Activated T-cell treated with anti-CD3 and anti-CD28 coated beads, Interleukin-2, amount 50 U/mL, for 72 hours (primary cell): ENCODE results near the gene CDCA8. TPM values are rescaled to one million over a fixed set of nuclear protein-coding genes. Genes with fewer than 3 reads are reported as not detected.

Source experiments
- ATAC-seq, 2 donors: fragments of 150-1000 bp; cut with Tn5 transposase; replicated peaks in 1 of 2; 2 replicates each; pipeline ENCODE4 v1.10.0; 2021; ENCODE audit warnings: moderate library complexity in 2 of 2, mild to moderate bottlenecking in 1 of 2
- DNase-seq, 2 donors: peaks; one replicate each; pipeline ENCODE4 v3.0.0; 2021 to 2022; ENCODE audit warnings: mixed read lengths in 1 of 2
- H3K27ac Mint-ChIP-seq: one replicate; pipeline ENCODE4 v1.8.0; 2022; ENCODE audit warnings: mild to moderate bottlenecking, moderate library complexity, mixed read lengths
- H3K27me3 Mint-ChIP-seq: one replicate; pipeline ENCODE4 v1.8.0; 2022; ENCODE audit warnings: low read depth, mixed read lengths
- H3K36me3 Mint-ChIP-seq, 2 donors: one replicate each; pipeline ENCODE4 v1.8.0; 2022; ENCODE audit warnings: mixed read lengths in 2 of 2, mild to moderate bottlenecking in 1 of 2; ENCODE audit not compliant: insufficient read depth in 2 of 2
- H3K4me1 Mint-ChIP-seq: one replicate; pipeline ENCODE4 v1.8.0; 2022; ENCODE audit warnings: low read depth, mixed read lengths
- H3K4me3 Mint-ChIP-seq, 2 donors: one replicate each; pipeline ENCODE4 v1.8.0; 2022; ENCODE audit warnings: mild to moderate bottlenecking in 2 of 2, mixed read lengths in 2 of 2, moderate library complexity in 2 of 2
- H3K9me3 Mint-ChIP-seq, 2 donors: one replicate each; pipeline ENCODE4 v1.8.0; 2022; ENCODE audit warnings: mixed read lengths in 2 of 2
- total RNA-seq, 2 donors: library from RNA; stranded (reverse); gene quantifications; one replicate each; pipeline ENCODE4 v1.2.3, GENCODE V29; 2022

Gene CDCA8
- 10 to 100 TPM; 65.8 to 94.0 TPM for total RNA-seq

- DNase-seq: peak; percentile 98 to 99
- ATAC-seq: peak; percentile 87 to 88
- peak within 1 kb of the TSS; percentile 98 to 99 for H3K4me3 Mint-ChIP-seq
- peaks cover 35% of the 10 kb centered on the region for H3K4me1 Mint-ChIP-seq
- H3K27ac Mint-ChIP-seq: peak within 1 kb of the TSS; percentile 62
- no peaks in the 10 kb centered on the region for H3K27me3 Mint-ChIP-seq
- peaks cover 8 to 25% of the 10 kb centered on the region in 2 donors for H3K36me3 Mint-ChIP-seq
- no peaks in the 10 kb centered on the region for H3K9me3 Mint-ChIP-seq
These were observed at the start of gene CDCA8 for GRCh38 chr1:37692078-37692833. TSS of gene CDCA8 (plus strand) at chr1:37692516. CDS start at chr1:37692691, 175 bp downstream.

DNA sequence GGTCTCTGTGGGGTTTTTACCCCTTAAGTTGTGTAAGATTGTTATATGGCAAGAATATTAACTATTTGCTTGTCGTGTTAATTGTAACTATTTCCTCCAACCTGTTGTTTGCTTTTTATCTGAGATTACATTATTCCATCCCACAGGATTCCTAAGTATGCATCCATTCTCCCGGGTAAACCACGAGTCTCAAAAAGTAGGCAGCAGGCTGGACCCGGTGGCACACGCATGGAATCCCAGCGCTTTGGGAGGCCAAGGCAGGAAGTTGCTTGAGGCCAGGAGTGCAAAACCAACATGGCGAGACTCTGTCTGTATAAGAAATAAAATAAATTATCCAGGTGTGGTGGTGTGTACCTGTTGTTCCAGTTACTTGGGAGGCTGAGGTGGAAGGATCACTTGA, 45.0 kb upstream of the CDCA8 start:
- ATAC-seq (no peak), DNase-seq (no peak)
- Mint-ChIP-seq H3K36me3 (no peaks in the 10 kb centered on the region), H3K9me3 (no peaks in the 10 kb centered on the region), H3K27me3 (peaks cover 15% of the 10 kb centered on the region), H3K4me1 (no peaks in the 10 kb centered on the region), H3K27ac (no peak overlapping the region), H3K4me3 (no peak overlapping the region)

DNA sequence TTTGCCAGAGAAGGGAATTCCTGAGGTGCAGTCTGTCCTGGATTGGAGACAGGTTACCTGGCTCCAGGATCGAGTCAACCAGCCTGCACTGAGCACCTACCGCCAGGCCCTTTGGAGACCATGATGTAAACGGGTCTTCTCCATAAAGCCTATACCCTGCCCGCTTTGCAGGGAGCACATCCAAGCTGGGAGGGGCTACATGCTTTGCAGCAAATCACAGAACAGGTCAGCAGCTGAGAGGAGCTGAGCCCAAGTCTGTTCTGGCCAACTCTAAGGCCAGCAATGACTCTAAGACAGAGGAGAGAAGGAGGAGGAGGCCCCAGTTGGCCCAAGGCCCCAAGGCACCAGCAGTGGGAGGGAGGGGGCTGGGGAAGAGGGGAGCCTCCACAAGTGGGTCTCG, 42.1 kb upstream of the CDCA8 start:
- Mint-ChIP-seq H3K4me1 (no peaks in the 10 kb centered on the region), H3K27me3 (peaks cover 4% of the 10 kb centered on the region), H3K27ac (no peak overlapping the region), H3K4me3 (no peak overlapping the region), H3K9me3 (no peaks in the 10 kb centered on the region), H3K36me3 (no peaks in the 10 kb centered on the region)
- no peak for ATAC-seq
- DNase-seq: no peak

- peaks cover 4% of the 10 kb centered on the region for H3K27me3 Mint-ChIP-seq
- no peak for ATAC-seq
- H3K27ac Mint-ChIP-seq: no peak overlapping the region
These were observed 41.6 kb upstream of the CDCA8 start for GRCh38 chr1:37650721-37651120.

GRCh38 chr1:37651803-37652202, 40.5 kb upstream of the CDCA8 start:
- no peak for ATAC-seq
- Mint-ChIP-seq H3K27ac (no peak overlapping the region), H3K27me3 (peaks cover 4% of the 10 kb centered on the region)

More at GRCh38 chr1:37650721-37651120, 41.6 kb upstream of the CDCA8 start:
- DNase-seq: no peak
- Mint-ChIP-seq H3K36me3 (no peaks in the 10 kb centered on the region), H3K4me3 (no peak overlapping the region), H3K4me1 (no peaks in the 10 kb centered on the region), H3K9me3 (no peaks in the 10 kb centered on the region)

DNA sequence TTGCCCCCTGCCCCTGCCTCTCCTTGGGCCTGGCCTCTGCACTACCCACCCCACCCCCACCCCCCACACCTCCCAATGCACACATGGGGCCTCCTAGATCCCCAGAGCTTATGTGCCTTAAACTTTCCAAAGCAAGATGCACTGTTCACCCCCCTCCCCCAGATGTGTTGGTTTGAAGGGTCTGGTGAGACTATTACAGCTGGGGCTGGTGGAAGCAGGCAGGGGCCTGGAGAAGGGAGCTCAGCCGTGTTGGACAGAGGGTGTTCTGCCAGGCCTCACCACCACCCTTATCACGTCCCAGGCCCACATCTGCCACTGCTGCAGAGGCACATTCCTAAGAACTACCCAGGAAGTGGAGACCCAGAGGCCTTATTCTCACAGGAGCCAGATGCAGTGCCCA, 39.3 kb upstream of the CDCA8 start:
- peaks cover 4% of the 10 kb centered on the region for H3K27me3 Mint-ChIP-seq
- H3K4me3 Mint-ChIP-seq: no peak overlapping the region
- H3K4me1 Mint-ChIP-seq: no peaks in the 10 kb centered on the region
- ATAC-seq (no peak), DNase-seq (no peak)
- no peaks in the 10 kb centered on the region for H3K9me3 Mint-ChIP-seq
- H3K27ac Mint-ChIP-seq: no peak overlapping the region
- no peaks in the 10 kb centered on the region for H3K36me3 Mint-ChIP-seq

More at GRCh38 chr1:37651803-37652202, 40.5 kb upstream of the CDCA8 start:
- Mint-ChIP-seq H3K4me1 (no peaks in the 10 kb centered on the region), H3K36me3 (no peaks in the 10 kb centered on the region), H3K9me3 (no peaks in the 10 kb centered on the region), H3K4me3 (no peak overlapping the region)
- DNase-seq: no peak

DNA sequence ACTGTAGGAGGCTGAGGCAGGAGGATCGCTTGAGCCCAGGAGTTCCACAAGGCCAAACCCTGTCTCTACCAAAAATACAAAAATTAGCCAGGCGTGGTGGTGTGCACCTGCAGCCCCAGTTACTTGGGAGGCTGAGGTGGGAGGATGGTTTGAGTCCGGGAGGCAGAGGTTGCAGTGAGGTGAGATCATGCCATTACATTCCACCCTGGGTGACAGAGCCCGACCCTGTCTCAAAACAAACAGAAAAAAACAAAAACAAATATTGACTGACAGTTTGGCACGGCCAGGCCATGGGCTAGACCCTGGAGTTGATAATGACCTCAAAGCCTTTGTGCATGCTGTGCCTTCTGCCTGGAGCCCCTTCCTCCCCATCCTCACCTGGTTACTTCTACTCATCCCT, 38.4 kb upstream of the CDCA8 start:
- DNase-seq: no peak
- H3K27ac Mint-ChIP-seq: no peak overlapping the region
- ATAC-seq: no peak
- H3K36me3 Mint-ChIP-seq: no peaks in the 10 kb centered on the region
- H3K27me3 Mint-ChIP-seq: peaks cover 4% of the 10 kb centered on the region
- no peaks in the 10 kb centered on the region for H3K9me3 Mint-ChIP-seq
- H3K4me3 Mint-ChIP-seq: no peak overlapping the region
- H3K4me1 Mint-ChIP-seq: no peaks in the 10 kb centered on the region

- H3K27me3 Mint-ChIP-seq: no peaks in the 10 kb centered on the region
- H3K9me3 Mint-ChIP-seq: no peaks in the 10 kb centered on the region
- ATAC-seq (no peak), DNase-seq (no peak)
- H3K36me3 Mint-ChIP-seq: no peaks in the 10 kb centered on the region
- no peaks in the 10 kb centered on the region for H3K4me1 Mint-ChIP-seq
- no peak overlapping the region for H3K27ac Mint-ChIP-seq
- H3K4me3 Mint-ChIP-seq: no peak overlapping the region
These were observed 37.0 kb upstream of the CDCA8 start for GRCh38 chr1:37655274-37655673.

- Mint-ChIP-seq H3K4me1 (no peaks in the 10 kb centered on the region), H3K27ac (no peak overlapping the region), H3K9me3 (no peaks in the 10 kb centered on the region), H3K4me3 (no peak overlapping the region), H3K27me3 (no peaks in the 10 kb centered on the region), H3K36me3 (no peaks in the 10 kb centered on the region)
- no peak for DNase-seq
- ATAC-seq: no peak
These were observed 36.3 kb upstream of the CDCA8 start for GRCh38 chr1:37656026-37656425.

DNA sequence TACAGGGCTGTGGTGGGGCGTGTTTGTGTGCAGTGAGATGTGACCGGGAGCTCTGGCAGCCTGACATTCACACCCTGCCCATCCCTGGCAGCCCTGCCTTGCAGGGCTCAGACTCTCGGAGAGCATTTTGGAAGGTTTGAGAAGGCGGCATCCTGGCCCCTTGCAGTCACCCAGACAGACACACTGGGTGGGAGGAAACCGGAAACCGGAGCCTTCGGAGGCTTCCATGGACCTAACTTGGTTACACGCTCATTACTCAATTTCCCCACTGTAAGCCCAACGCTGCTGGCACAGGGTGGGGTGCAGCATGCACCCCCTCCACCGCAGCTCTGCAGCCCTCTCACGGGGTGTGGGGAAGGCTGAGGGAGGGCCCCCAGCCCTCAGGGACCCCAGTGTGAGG, 35.4 kb upstream of the CDCA8 start:
- Mint-ChIP-seq H3K27me3 (no peaks in the 10 kb centered on the region), H3K4me1 (no peaks in the 10 kb centered on the region), H3K9me3 (no peaks in the 10 kb centered on the region), H3K27ac (no peak overlapping the region), H3K36me3 (no peaks in the 10 kb centered on the region), H3K4me3 (no peak overlapping the region)
- ATAC-seq: no peak
- DNase-seq: no peak

- ATAC-seq: no peak
- Mint-ChIP-seq H3K9me3 (no peaks in the 10 kb centered on the region), H3K27ac (no peak overlapping the region), H3K4me3 (no peak overlapping the region), H3K27me3 (no peaks in the 10 kb centered on the region), H3K36me3 (no peaks in the 10 kb centered on the region), H3K4me1 (no peaks in the 10 kb centered on the region)
- DNase-seq: no peak
These were observed 34.5 kb upstream of the CDCA8 start for GRCh38 chr1:37657620-37658412.

DNA sequence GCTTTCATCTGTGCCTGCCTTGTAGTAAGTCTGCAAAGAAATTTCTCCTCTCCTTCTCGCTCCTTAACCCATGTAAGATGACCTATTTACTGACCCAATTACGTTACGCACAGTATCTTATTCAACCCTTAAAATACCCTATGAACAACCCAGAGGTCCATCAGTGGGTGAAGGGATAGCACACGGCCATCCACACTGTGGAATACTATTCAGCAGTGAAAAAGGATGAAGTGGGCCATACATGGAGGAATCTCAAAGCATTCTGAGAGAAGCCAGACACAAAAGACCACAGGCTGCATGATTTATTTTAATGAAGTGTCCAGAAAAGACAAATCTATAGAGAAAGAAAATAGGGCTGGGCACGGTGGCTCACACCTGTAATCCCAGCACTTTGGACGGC, 33.8 kb upstream of the CDCA8 start:
- no peak overlapping the region for H3K27ac Mint-ChIP-seq
- H3K4me1 Mint-ChIP-seq: no peaks in the 10 kb centered on the region
- no peaks in the 10 kb centered on the region for H3K9me3 Mint-ChIP-seq
- no peak for DNase-seq
- no peaks in the 10 kb centered on the region for H3K36me3 Mint-ChIP-seq
- no peak overlapping the region for H3K4me3 Mint-ChIP-seq
- no peaks in the 10 kb centered on the region for H3K27me3 Mint-ChIP-seq
- ATAC-seq: no peak

GRCh38 chr1:37660664-37661063, 31.7 kb upstream of the CDCA8 start:
- DNase-seq (no peak), ATAC-seq (no peak)
- Mint-ChIP-seq H3K27me3 (no peaks in the 10 kb centered on the region), H3K4me3 (no peak overlapping the region), H3K27ac (no peak overlapping the region), H3K9me3 (no peaks in the 10 kb centered on the region), H3K36me3 (no peaks in the 10 kb centered on the region), H3K4me1 (no peaks in the 10 kb centered on the region)
